HEK293 (cell line): Measurements from ENCODE around the gene SLC12A4.

ENCODE experiments used
- GLI4 ChIP-seq: fragments of 450-650 bp; formaldehyde crosslinking; IDR thresholded peaks from 2 replicates; pipeline ENCODE4 v1.5.1; 2016; ENCODE audit warnings: missing biosample characterization, missing genetic modification characterization
- GLIS1 ChIP-seq: fragments of 450-650 bp; formaldehyde crosslinking; IDR thresholded peaks from 2 replicates; pipeline ENCODE4 v1.5.1; 2016; ENCODE audit warnings: missing biosample characterization, missing genetic modification characterization
- KLF10 ChIP-seq: fragments of 450-650 bp; IDR thresholded peaks from 2 replicates; pipeline ENCODE4 v1.5.1; 2018; ENCODE audit warnings: missing biosample characterization, mild to moderate bottlenecking, missing genetic modification characterization
- KLF8 ChIP-seq: fragments of 450-650 bp; formaldehyde crosslinking; IDR thresholded peaks from 2 replicates; pipeline ENCODE4 v1.5.1; 2016; ENCODE audit warnings: missing biosample characterization, missing genetic modification characterization
- MYNN ChIP-seq: fragments of 450-650 bp; formaldehyde crosslinking; IDR thresholded peaks from 2 replicates; pipeline ENCODE4 v1.5.1; 2016; ENCODE audit warnings: missing biosample characterization, missing genetic modification characterization, borderline replicate concordance
- MZF1 ChIP-seq: fragments of 450-650 bp; formaldehyde crosslinking; IDR thresholded peaks from 2 replicates; pipeline ENCODE4 v1.5.1; 2017; ENCODE audit warnings: missing biosample characterization, missing genetic modification characterization, borderline replicate concordance
- PRDM10 ChIP-seq: fragments of 450-650 bp; formaldehyde crosslinking; IDR thresholded peaks from 2 replicates; pipeline ENCODE4 v1.5.1; 2016; ENCODE audit warnings: missing biosample characterization, missing genetic modification characterization
- REPIN1 ChIP-seq: fragments of 450-650 bp; formaldehyde crosslinking; IDR thresholded peaks from 2 replicates; pipeline ENCODE4 v1.5.1; 2017; ENCODE audit warnings: missing biosample characterization, missing genetic modification characterization, low read depth
- SP3 ChIP-seq: fragments of 450-650 bp; formaldehyde crosslinking; IDR thresholded peaks from 2 replicates; pipeline ENCODE4 v1.5.1; 2016; ENCODE audit warnings: missing biosample characterization, missing genetic modification characterization
- SP7 ChIP-seq: fragments of 450-650 bp; formaldehyde crosslinking; IDR thresholded peaks from 2 replicates; pipeline ENCODE4 v1.5.1; 2016; ENCODE audit warnings: missing biosample characterization, missing genetic modification characterization
- ZBTB1 ChIP-seq: fragments of 450-650 bp; formaldehyde crosslinking; IDR thresholded peaks from 2 replicates; pipeline ENCODE4 v1.5.1; 2016; ENCODE audit warnings: missing biosample characterization, missing genetic modification characterization
- ZBTB7A ChIP-seq: fragments of 450-650 bp; formaldehyde crosslinking; IDR thresholded peaks from 2 replicates; pipeline ENCODE4 v1.5.1; 2016; ENCODE audit warnings: low read depth, missing biosample characterization, missing genetic modification characterization
- ZIC2 ChIP-seq: fragments of 450-650 bp; formaldehyde crosslinking; IDR thresholded peaks from 2 replicates; pipeline ENCODE4 v1.5.1; 2016; ENCODE audit warnings: missing biosample characterization, missing genetic modification characterization
- ZNF112 ChIP-seq: fragments of 450-650 bp; formaldehyde crosslinking; IDR thresholded peaks from 2 replicates; pipeline ENCODE4 v1.5.0; 2017; ENCODE audit warnings: missing biosample characterization, missing genetic modification characterization
- ZNF121 ChIP-seq: fragments of 450-650 bp; formaldehyde crosslinking; IDR thresholded peaks from 2 replicates; pipeline ENCODE4 v1.5.1; 2016; ENCODE audit warnings: missing biosample characterization, missing genetic modification characterization
- ZNF221 ChIP-seq: fragments of 450-650 bp; formaldehyde crosslinking; IDR thresholded peaks from 2 replicates; pipeline ENCODE4 v1.5.1; 2017; ENCODE audit warnings: missing biosample characterization, missing genetic modification characterization, borderline replicate concordance
- ZNF311 ChIP-seq: fragments of 450-650 bp; formaldehyde crosslinking; IDR thresholded peaks from 2 replicates; pipeline ENCODE4 v1.5.1; 2017; ENCODE audit warnings: missing biosample characterization, missing genetic modification characterization, borderline replicate concordance
- ZNF341 ChIP-seq: fragments of 450-650 bp; formaldehyde crosslinking; IDR thresholded peaks from 2 replicates; pipeline ENCODE4; 2016; ENCODE audit warnings: low read depth, missing biosample characterization, missing genetic modification characterization
- ZNF426 ChIP-seq: fragments of 450-650 bp; formaldehyde crosslinking; IDR thresholded peaks from 2 replicates; pipeline ENCODE4 v1.5.1; 2017; ENCODE audit warnings: missing biosample characterization, missing genetic modification characterization, mild to moderate bottlenecking, inconsistent platforms, moderate library complexity
- ZNF544 ChIP-seq: fragments of 450-650 bp; formaldehyde crosslinking; IDR thresholded peaks from 2 replicates; pipeline ENCODE4 v1.5.0; 2017; ENCODE audit warnings: missing biosample characterization, missing genetic modification characterization
- ZNF768 ChIP-seq: fragments of 450-650 bp; formaldehyde crosslinking; IDR thresholded peaks from 2 replicates; pipeline ENCODE4 v1.5.1; 2018; ENCODE audit warnings: missing biosample characterization, mild to moderate bottlenecking, missing genetic modification characterization
- ZNF843 ChIP-seq: fragments of 450-650 bp; formaldehyde crosslinking; IDR thresholded peaks from 2 replicates; pipeline ENCODE4 v1.5.1; 2016; ENCODE audit warnings: missing biosample characterization, missing genetic modification characterization
- TF ChIP-seq, protein P1 (sequence below): fragments of 450-650 bp; formaldehyde crosslinking; IDR thresholded peaks from 2 replicates; pipeline ENCODE4 v1.5.1; 2016; ENCODE audit warnings: missing biosample characterization, missing genetic modification characterization
- TF ChIP-seq, protein P2 (sequence below): fragments of 450-650 bp; formaldehyde crosslinking; IDR thresholded peaks from 2 replicates; pipeline ENCODE4 v1.5.1; 2016; ENCODE audit warnings: missing biosample characterization, missing genetic modification characterization, borderline replicate concordance
- TF ChIP-seq, protein P3 (sequence below): fragments of 450-650 bp; formaldehyde crosslinking; IDR thresholded peaks from 2 replicates; pipeline ENCODE4 v1.5.1; 2016; ENCODE audit warnings: missing biosample characterization, missing genetic modification characterization
- TF ChIP-seq, protein P4 (sequence below): fragments of 450-650 bp; IDR thresholded peaks from 2 replicates; pipeline ENCODE4 v1.5.1; 2018; ENCODE audit warnings: missing biosample characterization, missing genetic modification characterization

Gene SLC12A4

DNA sequence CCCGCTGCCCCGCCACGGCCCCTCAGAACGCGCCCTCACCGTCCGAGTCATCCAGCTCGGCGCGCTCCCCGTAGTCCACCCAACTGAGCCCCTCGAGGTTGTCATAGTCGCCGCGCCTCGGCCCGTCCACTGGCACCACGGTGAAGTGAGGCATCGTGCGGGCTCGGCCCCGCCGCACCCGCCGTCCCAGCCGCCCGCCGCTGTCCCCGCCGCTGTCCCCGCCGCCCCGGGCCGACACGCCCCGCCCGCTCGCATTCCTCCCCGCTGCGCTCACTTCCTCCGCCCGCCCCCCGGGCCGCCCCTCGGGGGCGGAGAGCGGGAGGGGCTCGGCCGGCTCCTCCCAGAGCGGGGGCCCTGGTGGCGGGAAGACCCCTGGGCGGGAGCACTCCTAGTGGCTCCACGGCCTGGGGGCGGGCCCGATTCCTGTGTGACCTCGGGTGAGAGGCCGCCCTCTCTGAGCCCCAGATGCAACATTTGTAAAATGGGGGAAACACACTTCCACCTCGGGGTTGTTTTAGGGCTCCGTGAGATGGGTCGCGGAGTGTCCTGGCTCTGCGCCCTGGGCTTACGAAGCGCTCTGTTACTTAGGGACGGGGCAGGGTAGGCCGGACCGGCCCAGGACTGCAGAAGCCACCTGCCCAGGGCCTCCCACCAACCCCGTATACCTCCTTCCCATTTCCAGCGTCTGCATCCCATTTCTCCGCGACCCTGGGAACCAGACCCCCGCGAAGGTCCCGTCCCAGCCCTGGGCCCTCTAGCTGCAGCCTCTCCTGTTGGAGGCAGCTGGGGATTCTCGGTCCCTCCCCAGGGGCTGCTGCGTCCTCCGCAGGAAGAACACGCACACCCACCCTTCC, at the start of gene SLC12A4 (continued):
- TF ChIP-seq GLIS1 (tag by site-specific recombination) (peak; percentile 61), PRDM10 (0 out of 2 replicates have a peak, but pooled peaks have one; percentile 6), ZNF221 (tag by site-specific recombination) (no peak), ZBTB1 (0 out of 2 replicates have a peak, but pooled peaks have one; percentile 16), ZNF426 (tag by site-specific recombination) (no peak), ZBTB7A (no peak), ZNF341 (tag by site-specific recombination) (no peak; the same call in 1 of the 2 replicates), ZNF121 (peak; percentile 92), ZNF768 (tag by site-specific recombination) (peak; percentile 100), REPIN1 (0 out of 2 replicates have a peak, but pooled peaks have one; percentile 38), KLF10 (peak; percentile 81), ZNF112 (tag by site-specific recombination) (no peak), SP3 (tag by site-specific recombination) (peak; percentile 95), KLF8 (tag by site-specific recombination) (peak; percentile 25; the same call in 1 of the 2 replicates), MYNN (tag by site-specific recombination) (no peak), ZNF843 (tag by site-specific recombination) (0 out of 2 replicates have a peak, but pooled peaks have one; percentile 21), SP7 (peak; percentile 68), MZF1 (tag by site-specific recombination) (no peak; the same call in 1 of the 2 replicates), ZIC2 (peak; percentile 51; the same call in 1 of the 2 replicates), ZNF544 (no peak), GLI4 (no peak), ZNF311 (no peak)
- TF ChIP-seq, protein P1, sequence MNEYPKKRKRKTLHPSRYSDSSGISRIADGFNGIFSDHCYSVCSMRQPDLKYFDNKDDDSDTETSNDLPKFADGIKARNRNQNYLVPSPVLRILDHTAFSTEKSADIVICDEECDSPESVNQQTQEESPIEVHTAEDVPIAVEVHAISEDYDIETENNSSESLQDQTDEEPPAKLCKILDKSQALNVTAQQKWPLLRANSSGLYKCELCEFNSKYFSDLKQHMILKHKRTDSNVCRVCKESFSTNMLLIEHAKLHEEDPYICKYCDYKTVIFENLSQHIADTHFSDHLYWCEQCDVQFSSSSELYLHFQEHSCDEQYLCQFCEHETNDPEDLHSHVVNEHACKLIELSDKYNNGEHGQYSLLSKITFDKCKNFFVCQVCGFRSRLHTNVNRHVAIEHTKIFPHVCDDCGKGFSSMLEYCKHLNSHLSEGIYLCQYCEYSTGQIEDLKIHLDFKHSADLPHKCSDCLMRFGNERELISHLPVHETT (tag by site-specific recombination): no peak
- TF ChIP-seq, protein P2, sequence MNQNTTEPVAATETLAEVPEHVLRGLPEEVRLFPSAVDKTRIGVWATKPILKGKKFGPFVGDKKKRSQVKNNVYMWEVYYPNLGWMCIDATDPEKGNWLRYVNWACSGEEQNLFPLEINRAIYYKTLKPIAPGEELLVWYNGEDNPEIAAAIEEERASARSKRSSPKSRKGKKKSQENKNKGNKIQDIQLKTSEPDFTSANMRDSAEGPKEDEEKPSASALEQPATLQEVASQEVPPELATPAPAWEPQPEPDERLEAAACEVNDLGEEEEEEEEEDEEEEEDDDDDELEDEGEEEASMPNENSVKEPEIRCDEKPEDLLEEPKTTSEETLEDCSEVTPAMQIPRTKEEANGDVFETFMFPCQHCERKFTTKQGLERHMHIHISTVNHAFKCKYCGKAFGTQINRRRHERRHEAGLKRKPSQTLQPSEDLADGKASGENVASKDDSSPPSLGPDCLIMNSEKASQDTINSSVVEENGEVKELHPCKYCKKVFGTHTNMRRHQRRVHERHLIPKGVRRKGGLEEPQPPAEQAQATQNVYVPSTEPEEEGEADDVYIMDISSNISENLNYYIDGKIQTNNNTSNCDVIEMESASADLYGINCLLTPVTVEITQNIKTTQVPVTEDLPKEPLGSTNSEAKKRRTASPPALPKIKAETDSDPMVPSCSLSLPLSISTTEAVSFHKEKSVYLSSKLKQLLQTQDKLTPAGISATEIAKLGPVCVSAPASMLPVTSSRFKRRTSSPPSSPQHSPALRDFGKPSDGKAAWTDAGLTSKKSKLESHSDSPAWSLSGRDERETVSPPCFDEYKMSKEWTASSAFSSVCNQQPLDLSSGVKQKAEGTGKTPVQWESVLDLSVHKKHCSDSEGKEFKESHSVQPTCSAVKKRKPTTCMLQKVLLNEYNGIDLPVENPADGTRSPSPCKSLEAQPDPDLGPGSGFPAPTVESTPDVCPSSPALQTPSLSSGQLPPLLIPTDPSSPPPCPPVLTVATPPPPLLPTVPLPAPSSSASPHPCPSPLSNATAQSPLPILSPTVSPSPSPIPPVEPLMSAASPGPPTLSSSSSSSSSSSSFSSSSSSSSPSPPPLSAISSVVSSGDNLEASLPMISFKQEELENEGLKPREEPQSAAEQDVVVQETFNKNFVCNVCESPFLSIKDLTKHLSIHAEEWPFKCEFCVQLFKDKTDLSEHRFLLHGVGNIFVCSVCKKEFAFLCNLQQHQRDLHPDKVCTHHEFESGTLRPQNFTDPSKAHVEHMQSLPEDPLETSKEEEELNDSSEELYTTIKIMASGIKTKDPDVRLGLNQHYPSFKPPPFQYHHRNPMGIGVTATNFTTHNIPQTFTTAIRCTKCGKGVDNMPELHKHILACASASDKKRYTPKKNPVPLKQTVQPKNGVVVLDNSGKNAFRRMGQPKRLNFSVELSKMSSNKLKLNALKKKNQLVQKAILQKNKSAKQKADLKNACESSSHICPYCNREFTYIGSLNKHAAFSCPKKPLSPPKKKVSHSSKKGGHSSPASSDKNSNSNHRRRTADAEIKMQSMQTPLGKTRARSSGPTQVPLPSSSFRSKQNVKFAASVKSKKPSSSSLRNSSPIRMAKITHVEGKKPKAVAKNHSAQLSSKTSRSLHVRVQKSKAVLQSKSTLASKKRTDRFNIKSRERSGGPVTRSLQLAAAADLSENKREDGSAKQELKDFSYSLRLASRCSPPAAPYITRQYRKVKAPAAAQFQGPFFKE (tag by site-specific recombination): peak; percentile 37; the same call in 1 of the 2 replicates
- TF ChIP-seq, protein P3, sequence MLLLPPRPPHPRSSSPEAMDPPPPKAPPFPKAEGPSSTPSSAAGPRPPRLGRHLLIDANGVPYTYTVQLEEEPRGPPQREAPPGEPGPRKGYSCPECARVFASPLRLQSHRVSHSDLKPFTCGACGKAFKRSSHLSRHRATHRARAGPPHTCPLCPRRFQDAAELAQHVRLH (tag by site-specific recombination): peak; percentile 77; the same call in 1 of the 2 replicates
- TF ChIP-seq, protein P4, sequence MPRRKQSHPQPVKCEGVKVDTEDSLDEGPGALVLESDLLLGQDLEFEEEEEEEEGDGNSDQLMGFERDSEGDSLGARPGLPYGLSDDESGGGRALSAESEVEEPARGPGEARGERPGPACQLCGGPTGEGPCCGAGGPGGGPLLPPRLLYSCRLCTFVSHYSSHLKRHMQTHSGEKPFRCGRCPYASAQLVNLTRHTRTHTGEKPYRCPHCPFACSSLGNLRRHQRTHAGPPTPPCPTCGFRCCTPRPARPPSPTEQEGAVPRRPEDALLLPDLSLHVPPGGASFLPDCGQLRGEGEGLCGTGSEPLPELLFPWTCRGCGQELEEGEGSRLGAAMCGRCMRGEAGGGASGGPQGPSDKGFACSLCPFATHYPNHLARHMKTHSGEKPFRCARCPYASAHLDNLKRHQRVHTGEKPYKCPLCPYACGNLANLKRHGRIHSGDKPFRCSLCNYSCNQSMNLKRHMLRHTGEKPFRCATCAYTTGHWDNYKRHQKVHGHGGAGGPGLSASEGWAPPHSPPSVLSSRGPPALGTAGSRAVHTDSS: no peak
